Breast epithelium (tissue), 3 donors: ENCODE results near the gene RUFY2.

ENCODE experiments used
- POLR2A ChIP-seq: fragments of 450-650 bp; IDR thresholded peaks from one replicate; pipeline ENCODE4 v1.6.1; 2016; ENCODE audit warnings: antibody characterized with exemption, mild to moderate bottlenecking, moderate library complexity
- TF ChIP-seq, protein P1 (sequence below), 3 donors: fragments of 450-650 bp; IDR thresholded peaks; one replicate each; pipeline ENCODE4 v1.5.1; 2016 to 2017; ENCODE audit warnings: antibody characterized with exemption in 3 of 3, mild to moderate bottlenecking in 3 of 3, moderate library complexity in 3 of 3

DNA sequence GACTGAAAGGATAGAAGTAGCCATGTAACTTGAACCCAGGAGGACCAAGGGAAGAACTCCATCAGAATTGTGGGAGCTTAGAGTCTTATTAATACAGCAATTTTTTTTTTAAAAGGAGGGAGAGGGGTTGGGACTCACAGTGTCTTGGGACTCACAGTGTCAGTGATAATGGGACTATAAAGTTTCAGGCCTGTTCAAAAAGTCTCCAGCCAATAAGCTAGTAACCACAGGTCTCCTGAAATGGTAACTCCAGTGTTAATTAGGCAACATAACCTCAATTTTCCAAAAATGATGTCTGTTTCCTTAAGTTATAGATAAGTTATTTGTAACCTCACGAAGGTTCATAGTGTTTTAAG lies 77.6 kb downstream of the RUFY2 start:
- TF ChIP-seq, protein P1, sequence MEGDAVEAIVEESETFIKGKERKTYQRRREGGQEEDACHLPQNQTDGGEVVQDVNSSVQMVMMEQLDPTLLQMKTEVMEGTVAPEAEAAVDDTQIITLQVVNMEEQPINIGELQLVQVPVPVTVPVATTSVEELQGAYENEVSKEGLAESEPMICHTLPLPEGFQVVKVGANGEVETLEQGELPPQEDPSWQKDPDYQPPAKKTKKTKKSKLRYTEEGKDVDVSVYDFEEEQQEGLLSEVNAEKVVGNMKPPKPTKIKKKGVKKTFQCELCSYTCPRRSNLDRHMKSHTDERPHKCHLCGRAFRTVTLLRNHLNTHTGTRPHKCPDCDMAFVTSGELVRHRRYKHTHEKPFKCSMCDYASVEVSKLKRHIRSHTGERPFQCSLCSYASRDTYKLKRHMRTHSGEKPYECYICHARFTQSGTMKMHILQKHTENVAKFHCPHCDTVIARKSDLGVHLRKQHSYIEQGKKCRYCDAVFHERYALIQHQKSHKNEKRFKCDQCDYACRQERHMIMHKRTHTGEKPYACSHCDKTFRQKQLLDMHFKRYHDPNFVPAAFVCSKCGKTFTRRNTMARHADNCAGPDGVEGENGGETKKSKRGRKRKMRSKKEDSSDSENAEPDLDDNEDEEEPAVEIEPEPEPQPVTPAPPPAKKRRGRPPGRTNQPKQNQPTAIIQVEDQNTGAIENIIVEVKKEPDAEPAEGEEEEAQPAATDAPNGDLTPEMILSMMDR (IDR thresholded peaks at IDR 0.05), result no peak
- TF ChIP-seq POLR2A, result no peak
